D721Med (cell line): ENCODE results near the gene CDC42BPB.

Source experiments
- DNase-seq: peaks from one replicate; pipeline ENCODE4 v3.0.0; 2011; ENCODE audit warnings: low spot score; ENCODE audit not compliant: insufficient read length
- FAIRE-seq: peaks from 2 replicates; lab custom pipeline; 2011; peaks lifted over from hg19 to GRCh38; lab: Jason Lieb, UNC
- TF ChIP-seq, protein P1 (sequence below): IDR thresholded peaks from 2 replicates; pipeline ENCODE4 v1.5.1; 2012; ENCODE audit warnings: mild to moderate bottlenecking, control low read depth; ENCODE audit not compliant: insufficient read depth; ENCODE audit errors: missing control alignments

The CDC42BPB gene

DNA sequence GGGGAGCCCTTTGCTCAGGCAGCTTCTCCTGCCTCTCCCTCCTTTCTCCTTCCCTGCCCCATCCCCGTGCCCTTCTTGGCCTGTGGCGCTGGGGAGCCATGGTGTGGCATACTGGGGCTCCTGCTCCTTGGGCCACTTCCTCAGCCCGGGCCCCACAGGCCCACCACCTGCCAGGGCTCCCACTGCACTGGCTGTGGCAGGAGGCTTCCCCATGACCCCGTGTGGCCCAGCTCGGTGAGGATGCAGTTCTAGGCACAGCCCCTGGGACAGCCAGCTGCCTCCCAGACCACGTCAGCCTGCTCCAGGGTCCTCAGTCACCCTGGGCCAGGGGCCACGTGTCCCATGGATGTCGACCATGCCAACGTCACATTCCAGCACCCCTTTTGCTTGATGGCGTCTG lies 147.9 kb downstream of the CDC42BPB start:
- FAIRE-seq, result no peak
- DNase-seq, result no peak

DNA sequence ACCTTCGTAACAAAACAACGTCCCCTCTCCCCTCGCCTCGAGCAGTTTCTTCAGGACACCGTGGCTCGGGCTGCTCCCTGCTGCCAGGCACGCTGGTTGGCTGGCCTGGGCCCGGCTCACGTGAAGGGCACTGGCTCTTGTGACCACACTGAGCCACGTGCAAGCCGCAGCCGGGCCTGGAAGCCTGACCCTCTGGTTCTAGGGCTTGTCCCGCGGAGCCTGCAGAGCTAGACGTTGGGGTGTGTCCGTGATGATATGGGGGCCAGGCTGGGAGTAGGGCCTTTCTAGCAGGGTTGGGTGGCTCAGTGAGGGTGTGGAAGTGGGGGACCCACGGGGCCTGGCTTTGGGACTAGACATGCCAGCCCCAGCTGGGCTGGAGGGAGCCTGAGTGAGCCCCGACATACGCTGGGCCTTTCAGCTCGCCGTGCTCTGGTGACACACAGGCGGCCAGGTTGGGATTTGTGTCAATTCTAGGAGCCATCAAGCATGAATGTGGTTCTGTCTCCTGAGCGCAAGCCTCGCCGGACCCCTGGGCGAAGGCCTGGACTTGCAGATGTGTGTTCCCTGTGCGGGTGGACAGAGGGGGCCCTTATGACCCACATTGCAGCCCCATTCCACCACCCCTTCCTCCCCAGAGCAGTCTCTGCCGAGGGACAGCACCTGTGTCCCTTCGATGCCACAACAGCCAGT lies 148.4 kb downstream of the CDC42BPB start:
- TF ChIP-seq, protein P1, sequence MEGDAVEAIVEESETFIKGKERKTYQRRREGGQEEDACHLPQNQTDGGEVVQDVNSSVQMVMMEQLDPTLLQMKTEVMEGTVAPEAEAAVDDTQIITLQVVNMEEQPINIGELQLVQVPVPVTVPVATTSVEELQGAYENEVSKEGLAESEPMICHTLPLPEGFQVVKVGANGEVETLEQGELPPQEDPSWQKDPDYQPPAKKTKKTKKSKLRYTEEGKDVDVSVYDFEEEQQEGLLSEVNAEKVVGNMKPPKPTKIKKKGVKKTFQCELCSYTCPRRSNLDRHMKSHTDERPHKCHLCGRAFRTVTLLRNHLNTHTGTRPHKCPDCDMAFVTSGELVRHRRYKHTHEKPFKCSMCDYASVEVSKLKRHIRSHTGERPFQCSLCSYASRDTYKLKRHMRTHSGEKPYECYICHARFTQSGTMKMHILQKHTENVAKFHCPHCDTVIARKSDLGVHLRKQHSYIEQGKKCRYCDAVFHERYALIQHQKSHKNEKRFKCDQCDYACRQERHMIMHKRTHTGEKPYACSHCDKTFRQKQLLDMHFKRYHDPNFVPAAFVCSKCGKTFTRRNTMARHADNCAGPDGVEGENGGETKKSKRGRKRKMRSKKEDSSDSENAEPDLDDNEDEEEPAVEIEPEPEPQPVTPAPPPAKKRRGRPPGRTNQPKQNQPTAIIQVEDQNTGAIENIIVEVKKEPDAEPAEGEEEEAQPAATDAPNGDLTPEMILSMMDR, result no peak
- FAIRE-seq (no peak), DNase-seq (no peak)

More for the DNA sequence above, 147.9 kb downstream of the CDC42BPB start:
- TF ChIP-seq, protein P1, result no peak

- DNase-seq (no peak), FAIRE-seq (no peak)
- TF ChIP-seq, protein P1, result no peak
Measured at GRCh38 chr14:102907980-102908730, 149.2 kb downstream of the CDC42BPB start.

- TF ChIP-seq, protein P1, result no peak
- DNase-seq (no peak), FAIRE-seq (no peak)
Measured at GRCh38 chr14:102907303-102907844, 150.0 kb downstream of the CDC42BPB start.

DNA sequence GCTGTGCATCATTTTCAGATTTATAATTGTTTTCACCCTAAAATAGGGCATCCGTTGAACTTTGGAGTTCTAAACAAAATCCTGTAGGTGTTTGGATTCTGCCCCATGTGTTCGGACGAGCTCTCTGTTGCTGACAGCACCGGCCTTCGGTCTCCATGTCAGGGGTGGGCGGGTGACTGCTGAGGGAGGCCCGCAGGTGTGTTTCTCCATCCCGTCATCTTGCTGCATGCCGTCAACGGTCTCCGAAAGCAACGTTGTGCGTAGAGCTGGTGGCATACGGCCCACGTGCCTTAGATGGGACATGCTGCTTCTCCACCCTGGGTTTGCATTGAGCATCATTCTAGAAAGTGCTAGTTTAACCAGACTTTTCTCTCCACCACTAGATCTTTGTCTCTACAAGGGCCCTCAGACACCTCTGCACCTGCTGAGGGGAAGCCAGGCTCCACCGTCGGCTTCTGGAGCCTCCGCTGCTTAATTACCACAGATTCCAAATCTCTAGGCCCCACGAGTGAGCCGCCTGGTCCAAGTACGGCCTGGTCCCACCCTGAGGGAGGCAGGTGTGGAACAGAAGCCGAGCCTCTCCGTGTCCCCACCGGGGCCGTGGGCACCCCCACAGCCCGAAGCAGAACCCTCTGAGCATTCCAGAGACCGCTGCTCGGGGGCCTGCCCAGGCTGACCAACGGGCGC lies 150.6 kb downstream of the CDC42BPB start:
- TF ChIP-seq, protein P1, result no peak
- FAIRE-seq, result no peak
- DNase-seq, result no peak

DNA sequence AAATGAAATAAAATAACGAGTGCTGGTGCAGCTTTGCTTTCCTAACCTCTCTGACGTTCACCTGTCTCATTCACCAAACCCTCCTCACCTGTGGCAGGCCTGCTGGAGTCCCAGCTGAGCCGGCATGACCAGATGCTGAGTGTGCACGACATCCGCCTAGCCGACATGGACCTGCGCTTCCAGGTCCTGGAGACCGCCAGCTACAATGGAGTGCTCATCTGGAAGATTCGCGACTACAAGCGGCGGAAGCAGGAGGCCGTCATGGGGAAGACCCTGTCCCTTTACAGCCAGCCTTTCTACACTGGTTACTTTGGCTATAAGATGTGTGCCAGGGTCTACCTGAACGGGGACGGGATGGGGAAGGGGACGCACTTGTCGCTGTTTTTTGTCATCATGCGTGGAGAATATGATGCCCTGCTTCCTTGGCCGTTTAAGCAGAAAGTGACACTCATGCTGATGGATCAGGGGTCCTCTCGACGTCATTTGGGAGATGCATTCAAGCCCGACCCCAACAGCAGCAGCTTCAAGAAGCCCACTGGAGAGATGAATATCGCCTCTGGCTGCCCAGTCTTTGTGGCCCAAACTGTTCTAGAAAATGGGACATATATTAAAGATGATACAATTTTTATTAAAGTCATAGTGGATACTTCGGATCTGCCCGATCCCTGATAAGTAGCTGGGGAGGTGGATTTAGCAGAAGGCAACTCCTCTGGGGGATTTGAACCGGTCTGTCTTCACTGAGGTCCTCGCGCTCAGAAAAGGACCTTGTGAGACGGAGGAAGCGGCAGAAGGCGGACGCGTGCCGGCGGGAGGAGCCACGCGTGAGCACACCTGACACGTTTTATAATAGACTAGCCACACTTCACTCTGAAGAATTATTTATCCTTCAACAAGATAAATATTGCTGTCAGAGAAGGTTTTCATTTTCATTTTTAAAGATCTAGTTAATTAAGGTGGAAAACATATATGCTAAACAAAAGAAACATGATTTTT lies 151.9 kb downstream of the CDC42BPB start:
- no peak for DNase-seq
- FAIRE-seq, result no peak
- TF ChIP-seq, protein P1, result no peak
